Measurements from ENCODE around the gene CAMK1. TPM values are rescaled to one million over a fixed set of nuclear protein-coding genes. Genes with fewer than 3 reads are reported as not detected.

The CAMK1 gene
- total and polyA plus RNA-seq, 2 of the 4 experiments (the other 2 are of a cell fraction) = 33.3 to 36.4 TPM

- Histone ChIP-seq H3K14ac (replicated peaks; ENCODE audit: low read depth, low read length) (no peak overlapping the region), H4K20me1 (ENCODE audit: insufficient read depth, low read length) (no peaks in the 10 kb centered on the region), H3K36me3 (ENCODE audit: control insufficient read depth, insufficient read depth, low read length) (no peaks in the 10 kb centered on the region), H2AK9ac (replicated peaks; ENCODE audit: low read depth, low read length, poor library complexity) (no peak overlapping the region), H4K91ac (ENCODE audit: insufficient read depth, low read depth, low read length) (no peak overlapping the region), H3K4ac (ENCODE audit: low read depth, low read length) (no peak overlapping the region), H2AK5ac (ENCODE audit: low read depth, low read length) (no peak overlapping the region), H3K27me3 (ENCODE audit: control insufficient read depth, insufficient read depth, low read length) (peaks cover 24% of the 10 kb centered on the region), H2BK15ac (ENCODE audit: low read depth, low read length) (no peak overlapping the region), H4K5ac (ENCODE audit: low read depth, low read length) (no peak overlapping the region), H3K4me2 (ENCODE audit: low read depth, low read length) (no peak overlapping the region), H3K79me1 (ENCODE audit: low read depth in 1 of 2, low read length in 2 of 2) (no peaks in the 10 kb centered on the region), H2BK5ac (ENCODE audit: low read depth, low read length, poor library complexity, severe bottlenecking) (no peak overlapping the region), H3K18ac (ENCODE audit: low read depth, low read length) (no peak overlapping the region), H3K56ac (ENCODE audit: extremely low read depth, insufficient read depth, low read length) (no peak overlapping the region), H3K23ac (ENCODE audit: low read depth, low read length) (no peak overlapping the region), H2AFZ (replicated peaks; ENCODE audit: low read length, poor library complexity) (no peak overlapping the region), H3K4me3 (ENCODE audit: insufficient read depth, low read depth, low read length) (no peak overlapping the region), H2BK120ac (ENCODE audit: low read depth, low read length) (no peak overlapping the region), H2BK20ac (ENCODE audit: low read depth, low read length) (no peak overlapping the region), H3K9ac (ENCODE audit: low read depth, low read length) (no peak overlapping the region), H3K9me1 (ENCODE audit: insufficient read depth, low read length) (no peaks in the 10 kb centered on the region), H3K4me1 (ENCODE audit: control insufficient read depth, insufficient read depth, low read length) (peaks cover 2% of the 10 kb centered on the region; the same call in 1 of the 2 replicates), H3K9me3 (ENCODE audit: control insufficient read depth, insufficient read depth, low read length) (no peaks in the 10 kb centered on the region), H4K8ac (ENCODE audit: low read depth in 2 of 2, low read length in 2 of 2) (no peak overlapping the region), H3K27ac (ENCODE audit: insufficient read depth, low read length) (no peak overlapping the region)
- DNase-seq = no peak
- ChIA-PET POLR2A (ENCODE audit: unreplicated experiment) (no interaction called here), CTCF (no interaction called here)
- WGBS, 2 experiments (ENCODE audit: extremely low coverage in 2 of 2, insufficient read length in 1 of 2) = 63% methylated on average over 4 of the region's 4 CpGs; no CpG with 5 or more reads in 1 of the 2 experiments
- BruUV-seq (replicated peaks) = no TSS peak
- intact Hi-C loops (cut with micrococcal nuclease) (loop anchor here (10.0 kb wide), 1 partner anchor 512 kb away; no protein-coding TSS in a partner anchor), dilution Hi-C loops (cut with HindIII; ENCODE audit: low sequenced_read_pairs, unreplicated experiment) (no loop called here), in situ Hi-C loops (cut with MboI; ENCODE audit: low sequenced_read_pairs) (no loop called here)
- no peak for ATAC-seq (ENCODE audit: low read depth)
- TF ChIP-seq POLR2A (IDR thresholded peaks at IDR 0.05; ENCODE audit: low read depth, low read length) (no peak), CTCF (conservative IDR thresholded peaks at IDR 0.05; ENCODE audit: low read depth, low read length) (no peak), CHD1 (IDR thresholded peaks at IDR 0.05; ENCODE audit: low read depth, low read length) (no peak), MAFK (IDR thresholded peaks at IDR 0.05; ENCODE audit: low read depth, low read length) (no peak), RFX5 (IDR thresholded peaks at IDR 0.05; ENCODE audit: low read depth, low read length) (no peak), RCOR1 (IDR thresholded peaks at IDR 0.05; ENCODE audit: insufficient replicate concordance, low read length) (no peak), ELK1 (IDR thresholded peaks at IDR 0.05; ENCODE audit: borderline replicate concordance, low read depth, low read length) (no peak), CEBPB (IDR thresholded peaks at IDR 0.05; ENCODE audit: low read depth, low read length) (no peak), MXI1 (IDR thresholded peaks at IDR 0.05; ENCODE audit: borderline replicate concordance, low read depth, low read length) (no peak), BHLHE40 (IDR thresholded peaks at IDR 0.05; ENCODE audit: low read depth, low read length) (no peak), USF2 (IDR thresholded peaks at IDR 0.05; ENCODE audit: low read depth, low read length) (no peak), RAD21 (IDR thresholded peaks at IDR 0.05; ENCODE audit: low read length) (no peak), SMC3 (IDR thresholded peaks at IDR 0.05; ENCODE audit: low read depth, low read length) (no peak), MAZ (IDR thresholded peaks at IDR 0.05; ENCODE audit: borderline replicate concordance, low read depth, low read length) (no peak), NFE2L2 (IDR thresholded peaks at IDR 0.05; ENCODE audit: low read depth, low read length) (no peak), FOS (IDR thresholded peaks at IDR 0.05; ENCODE audit: low read depth, low read length) (no peak)
These were observed 56.6 kb downstream of the CAMK1 start for GRCh38 chr3:9713142-9713541.

Measured in IMR-90 (cell line).